ENCODE data around the gene PAK1.

The PAK1 gene

GRCh38 chr11:77468527-77468926 lies 5.4 kb downstream of the PAK1 start:
- Histone ChIP-seq H3K9me2 (replicated peaks; ENCODE audit: insufficient read depth, low read length) (no peaks in the 10 kb centered on the region), H3K4me2 (ENCODE audit: low read depth, low read length, poor library complexity, severe bottlenecking) (no peak overlapping the region), H3K27me3 (ENCODE audit: low read length) (no peaks in the 10 kb centered on the region), H4K20me1 (ENCODE audit: low read depth, low read length) (no peaks in the 10 kb centered on the region), H3K9me3 (ENCODE audit: insufficient read depth, low read length) (no peaks in the 10 kb centered on the region), H2AFZ (ENCODE audit: low read depth, low read length, severe bottlenecking) (no peak overlapping the region), H3K9ac (ENCODE audit: low read length) (no peak overlapping the region), H3F3A (ENCODE audit: insufficient read depth) (no peaks in the 10 kb centered on the region), H3K27ac (ENCODE audit: low read depth, low read length) (no peak overlapping the region), H3K79me2 (ENCODE audit: insufficient read depth, low read length) (no peaks in the 10 kb centered on the region), H3K4me3 (ENCODE audit: insufficient read depth, low read length, poor library complexity, severe bottlenecking) (no peak overlapping the region), H3K36me3 (ENCODE audit: low read length) (no peaks in the 10 kb centered on the region)
- no peak for TF ChIP-seq CTCF (IDR thresholded peaks at IDR 0.05; ENCODE audit: insufficient read depth, low read length, poor library complexity, severe bottlenecking)
- TF ChIP-seq EZH2phosphoT487 (conservative IDR thresholded peaks at IDR 0.05; ENCODE audit: low read length), result no peak

GRCh38 chr11:77467993-77468392 lies 5.9 kb downstream of the PAK1 start:
- Histone ChIP-seq H3K4me3 (ENCODE audit: insufficient read depth, low read length, poor library complexity, severe bottlenecking) (no peak overlapping the region), H3K9ac (ENCODE audit: low read length) (no peak overlapping the region), H3K4me2 (ENCODE audit: low read depth, low read length, poor library complexity, severe bottlenecking) (no peak overlapping the region)

GRCh38 chr11:77467233-77467632 lies 6.7 kb downstream of the PAK1 start:
- Histone ChIP-seq H4K20me1 (ENCODE audit: low read depth, low read length) (no peaks in the 10 kb centered on the region), H3K4me3 (ENCODE audit: insufficient read depth, low read length, poor library complexity, severe bottlenecking) (no peak overlapping the region), H3K4me2 (ENCODE audit: low read depth, low read length, poor library complexity, severe bottlenecking) (no peak overlapping the region), H3K27me3 (ENCODE audit: low read length) (no peaks in the 10 kb centered on the region), H3F3A (ENCODE audit: insufficient read depth) (no peaks in the 10 kb centered on the region), H3K9me3 (ENCODE audit: insufficient read depth, low read length) (no peaks in the 10 kb centered on the region), H3K27ac (ENCODE audit: low read depth, low read length) (no peak overlapping the region), H3K79me2 (ENCODE audit: insufficient read depth, low read length) (no peaks in the 10 kb centered on the region), H2AFZ (ENCODE audit: low read depth, low read length, severe bottlenecking) (no peak overlapping the region), H3K9ac (ENCODE audit: low read length) (no peak overlapping the region), H3K36me3 (ENCODE audit: low read length) (no peaks in the 10 kb centered on the region), H3K9me2 (replicated peaks; ENCODE audit: insufficient read depth, low read length) (no peaks in the 10 kb centered on the region)
- no peak for TF ChIP-seq EZH2phosphoT487 (conservative IDR thresholded peaks at IDR 0.05; ENCODE audit: low read length)
- no peak for TF ChIP-seq CTCF (IDR thresholded peaks at IDR 0.05; ENCODE audit: insufficient read depth, low read length, poor library complexity, severe bottlenecking)

More at GRCh38 chr11:77467993-77468392, 5.9 kb downstream of the PAK1 start:
- Histone ChIP-seq H3K27me3 (ENCODE audit: low read length) (no peaks in the 10 kb centered on the region), H3K36me3 (ENCODE audit: low read length) (no peaks in the 10 kb centered on the region), H3K9me2 (replicated peaks; ENCODE audit: insufficient read depth, low read length) (no peaks in the 10 kb centered on the region), H2AFZ (ENCODE audit: low read depth, low read length, severe bottlenecking) (no peak overlapping the region), H3K79me2 (ENCODE audit: insufficient read depth, low read length) (no peaks in the 10 kb centered on the region), H3F3A (ENCODE audit: insufficient read depth) (no peaks in the 10 kb centered on the region), H4K20me1 (ENCODE audit: low read depth, low read length) (no peaks in the 10 kb centered on the region), H3K27ac (ENCODE audit: low read depth, low read length) (no peak overlapping the region), H3K9me3 (ENCODE audit: insufficient read depth, low read length) (no peaks in the 10 kb centered on the region)
- no peak for TF ChIP-seq EZH2phosphoT487 (conservative IDR thresholded peaks at IDR 0.05; ENCODE audit: low read length)
- TF ChIP-seq CTCF (IDR thresholded peaks at IDR 0.05; ENCODE audit: insufficient read depth, low read length, poor library complexity, severe bottlenecking), result no peak

All from SU-DHL-6 (cell line).